Trophoblast cell (in vitro differentiated cells and primary cell): ENCODE results near the gene SLC2A4RG.

Experiments
- DNase-seq, 2 donors: peaks; one replicate each; pipeline ENCODE4 v3.0.0-alpha.2; 2016
- H2AFZ ChIP-seq: 2 replicates; pipeline ENCODE4 v1.6.1; 2013; ENCODE audit warnings: low read length, moderate library complexity, mild to moderate bottlenecking; ENCODE audit not compliant: insufficient read depth, poor library complexity
- H2AK5ac ChIP-seq: 2 replicates; pipeline ENCODE4 v1.6.1; 2013; ENCODE audit warnings: mild to moderate bottlenecking, low read length
- H2BK120ac ChIP-seq: 2 replicates; pipeline ENCODE4 v1.6.1; 2013; ENCODE audit warnings: low read length, mild to moderate bottlenecking, moderate library complexity; ENCODE audit not compliant: insufficient read depth, poor library complexity
- H2BK12ac ChIP-seq: 2 replicates; pipeline ENCODE4 v1.6.1; 2013; ENCODE audit warnings: mild to moderate bottlenecking, low read length, moderate library complexity
- H2BK5ac ChIP-seq: 2 replicates; pipeline ENCODE4 v1.6.1; 2013; ENCODE audit warnings: low read length, low read depth, moderate library complexity, mild to moderate bottlenecking; ENCODE audit not compliant: poor library complexity
- H3K14ac ChIP-seq: 2 replicates; pipeline ENCODE4 v1.6.1; 2013; ENCODE audit warnings: mild to moderate bottlenecking, low read length
- H3K18ac ChIP-seq: 2 replicates; pipeline ENCODE4 v1.6.1; 2013; ENCODE audit warnings: mild to moderate bottlenecking, low read length
- H3K23ac ChIP-seq: 2 replicates; pipeline ENCODE4 v1.6.1; 2013; ENCODE audit warnings: low read length
- H3K27ac ChIP-seq: 2 replicates; pipeline ENCODE4 v1.5.1; 2013; ENCODE audit warnings: low read depth, mild to moderate bottlenecking, inconsistent platforms, low read length, moderate library complexity
- H3K27me3 ChIP-seq: 2 replicates; pipeline ENCODE4 v1.6.1; 2013; ENCODE audit warnings: inconsistent platforms, mild to moderate bottlenecking, low read length, moderate library complexity; ENCODE audit not compliant: insufficient read depth
- H3K36me3 ChIP-seq, 2 experiments: 1 replicate in 1 of 2; 2 replicates in 1 of 2; pipeline ENCODE4 v1.6.1; 2013; ENCODE audit warnings: low read length in 2 of 2, mild to moderate bottlenecking in 2 of 2, moderate library complexity in 1 of 2; ENCODE audit not compliant: insufficient read depth in 2 of 2, control insufficient read depth in 1 of 2
- H3K4ac ChIP-seq: 2 replicates; pipeline ENCODE4 v1.6.1; 2013; ENCODE audit warnings: low read depth, mild to moderate bottlenecking, low read length, moderate library complexity
- H3K4me1 ChIP-seq, 2 experiments: 1 replicate in 1 of 2; 2 replicates in 1 of 2; pipeline ENCODE4 v1.6.1; 2013; ENCODE audit warnings: low read length in 2 of 2, mild to moderate bottlenecking in 2 of 2, moderate library complexity in 1 of 2; ENCODE audit not compliant: insufficient read depth in 2 of 2, control insufficient read depth in 1 of 2
- H3K4me2 ChIP-seq: 2 replicates; pipeline ENCODE4 v1.6.1; 2013; ENCODE audit warnings: inconsistent platforms, mild to moderate bottlenecking, low read length, moderate library complexity
- H3K4me3 ChIP-seq: 2 replicates; pipeline ENCODE4 v1.5.1; 2013; ENCODE audit warnings: mild to moderate bottlenecking, low read depth, low read length, inconsistent platforms
- H3K79me1 ChIP-seq: one replicate; pipeline ENCODE4 v1.6.1; 2013; ENCODE audit warnings: low read length
- H3K79me2 ChIP-seq: 2 replicates; pipeline ENCODE4 v1.6.1; 2013; ENCODE audit warnings: low read length, mild to moderate bottlenecking; ENCODE audit not compliant: control insufficient read depth, insufficient read depth, poor library complexity
- H3K9ac ChIP-seq: 2 replicates; pipeline ENCODE4 v1.6.1; 2013; ENCODE audit warnings: mild to moderate bottlenecking, low read length
- H3K9me3 ChIP-seq: 2 replicates; pipeline ENCODE4 v1.6.1; 2013; ENCODE audit warnings: low read depth, mild to moderate bottlenecking, control low read depth, inconsistent platforms, low read length; ENCODE audit not compliant: insufficient read depth
- H4K12ac ChIP-seq: 2 replicates; pipeline ENCODE4 v1.6.1; 2013; ENCODE audit warnings: low read depth, mild to moderate bottlenecking, low read length, moderate library complexity
- H4K8ac ChIP-seq: 2 replicates; pipeline ENCODE4 v1.6.1; 2013; ENCODE audit warnings: low read depth, mild to moderate bottlenecking, low read length, moderate library complexity
- H4K91ac ChIP-seq: one replicate; pipeline ENCODE4 v1.6.1; 2013; ENCODE audit warnings: low read depth, mild to moderate bottlenecking, low read length, moderate library complexity
- WGBS: extraction: QIAGEN DNeasy Blood & Tissue Kit; methylation state at CpG from one replicate; pipeline ENCODE4 v1.1.7; 2013; ENCODE audit warnings: missing lambda C conversion rate; ENCODE audit not compliant: insufficient read length, insufficient coverage; ENCODE audit errors: extremely low coverage; 5-methylcytosine and 5-hydroxymethylcytosine counted together

The SLC2A4RG gene

DNA sequence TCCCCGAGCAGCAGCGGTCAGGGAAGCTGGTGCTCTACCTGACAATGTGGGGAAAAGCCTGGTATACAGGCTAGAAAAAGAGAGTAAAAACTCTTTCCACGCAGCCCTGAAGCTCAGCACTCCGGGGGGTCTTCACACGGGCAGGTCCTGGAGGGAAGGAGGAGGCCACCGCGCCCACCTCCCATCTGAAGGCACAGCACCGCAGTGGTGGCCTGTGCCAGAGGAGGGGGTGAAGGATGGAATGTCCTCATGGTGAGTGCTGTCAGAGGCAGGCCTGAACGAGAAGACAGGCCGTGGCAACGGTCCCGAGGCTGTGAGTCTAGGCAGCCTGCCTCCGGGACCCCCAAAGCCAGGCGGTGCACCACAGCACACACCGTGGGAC, 5.8 kb downstream of the SLC2A4RG start:
- Histone ChIP-seq H2AFZ (no peak overlapping the region), H2BK12ac (no peak overlapping the region), H2BK5ac (no peak overlapping the region), H3K36me3 (peaks cover 34 to 43% of the 10 kb centered on the region in 2 experiments), H3K4me3 (no peak overlapping the region), H3K4me1 (peaks cover 8 to 10% of the 10 kb centered on the region in 2 experiments), H2AK5ac (no peak overlapping the region), H3K9ac (no peak overlapping the region), H3K4ac (no peak overlapping the region), H3K23ac (no peak overlapping the region), H3K27ac (no peak overlapping the region), H4K91ac (no peak overlapping the region), H2BK120ac (no peak overlapping the region), H3K18ac (no peak overlapping the region), H3K79me1 (peaks cover 10% of the 10 kb centered on the region), H3K4me2 (no peak overlapping the region), H3K27me3 (no peaks in the 10 kb centered on the region), H3K14ac (no peak overlapping the region), H3K9me3 (no peaks in the 10 kb centered on the region), H4K8ac (no peak overlapping the region), H3K79me2 (peaks cover 5% of the 10 kb centered on the region), H4K12ac (no peak overlapping the region)
- no CpG with 5 or more reads among the region's 15 CpGs for WGBS
- DNase-seq = no peak

- Histone ChIP-seq H2BK5ac (no peak overlapping the region), H2AK5ac (no peak overlapping the region), H3K27me3 (no peaks in the 10 kb centered on the region), H3K9ac (no peak overlapping the region), H2BK120ac (no peak overlapping the region), H3K36me3 (peaks cover 34 to 43% of the 10 kb centered on the region in 2 experiments), H3K14ac (no peak overlapping the region), H4K91ac (no peak overlapping the region), H3K4me1 (peaks cover 5 to 7% of the 10 kb centered on the region in 2 experiments), H3K4me3 (no peak overlapping the region), H3K79me1 (peaks cover 4% of the 10 kb centered on the region), H3K23ac (no peak overlapping the region), H3K27ac (no peak overlapping the region), H4K8ac (no peak overlapping the region), H2BK12ac (no peak overlapping the region), H4K12ac (no peak overlapping the region), H3K9me3 (no peaks in the 10 kb centered on the region), H3K18ac (no peak overlapping the region), H3K79me2 (peaks cover 2% of the 10 kb centered on the region), H3K4ac (no peak overlapping the region), H3K4me2 (no peak overlapping the region), H2AFZ (no peak overlapping the region)
- DNase-seq = no peak
- no CpG with 5 or more reads among the region's 26 CpGs for WGBS
Measured at GRCh38 chr20:63745961-63746731, 6.6 kb downstream of the SLC2A4RG start.

- H2BK120ac ChIP-seq = no peak overlapping the region
- no peaks in the 10 kb centered on the region for H3K9me3 ChIP-seq
- no CpG with 5 or more reads among the region's 47 CpGs for WGBS
- no peak overlapping the region for H2BK5ac ChIP-seq
- no peak overlapping the region for H3K4ac ChIP-seq
- H2AFZ ChIP-seq = no peak overlapping the region
- no peak overlapping the region for H3K27ac ChIP-seq
- no peak overlapping the region for H3K4me2 ChIP-seq
- no peak overlapping the region for H4K12ac ChIP-seq
- H3K18ac ChIP-seq = no peak overlapping the region
- no peak overlapping the region for H3K14ac ChIP-seq
- H2AK5ac ChIP-seq = no peak overlapping the region
- no peak overlapping the region for H3K9ac ChIP-seq
- H4K8ac ChIP-seq = no peak overlapping the region
- peaks cover 0 to under 1% of the 10 kb centered on the region in 2 experiments for H3K4me1 ChIP-seq
- H2BK12ac ChIP-seq = no peak overlapping the region
- H3K23ac ChIP-seq = no peak overlapping the region
- no peaks in the 10 kb centered on the region for H3K79me2 ChIP-seq
- no peak overlapping the region for H3K4me3 ChIP-seq
- peaks cover 28 to 36% of the 10 kb centered on the region in 2 experiments for H3K36me3 ChIP-seq
- H3K27me3 ChIP-seq = no peaks in the 10 kb centered on the region
- H4K91ac ChIP-seq = no peak overlapping the region
- no peaks in the 10 kb centered on the region for H3K79me1 ChIP-seq
- DNase-seq = no peak
Measured at GRCh38 chr20:63746751-63747315, 7.3 kb downstream of the SLC2A4RG start.

DNA sequence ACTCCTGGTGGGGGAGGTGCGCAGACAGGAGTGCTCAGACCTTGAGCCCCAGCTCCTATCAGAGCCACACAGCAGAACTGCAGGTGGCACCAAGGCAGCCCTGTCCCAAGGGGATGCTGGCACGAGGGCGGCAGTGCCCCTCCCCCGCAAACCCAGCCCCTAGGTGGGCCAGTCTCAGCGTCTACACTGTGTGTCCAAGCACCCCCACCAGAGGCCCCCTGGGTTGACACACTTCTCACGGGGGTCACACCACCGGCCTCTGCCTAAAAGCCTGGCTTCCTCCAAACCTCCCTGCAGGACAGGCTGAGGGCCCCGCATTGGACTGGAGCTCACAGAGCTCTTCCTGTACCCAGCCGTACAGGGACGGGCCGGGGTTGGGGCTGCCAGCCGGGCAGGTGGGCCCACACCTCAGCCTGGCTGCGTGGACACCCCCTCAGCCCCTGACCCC, 8.1 kb downstream of the SLC2A4RG start:
- Histone ChIP-seq H3K4me3 (no peak overlapping the region), H2BK12ac (no peak overlapping the region), H3K79me1 (no peaks in the 10 kb centered on the region), H2AFZ (no peak overlapping the region), H3K27ac (no peak overlapping the region), H4K91ac (no peak overlapping the region), H2BK5ac (no peak overlapping the region), H3K9ac (no peak overlapping the region), H3K9me3 (peaks cover 3% of the 10 kb centered on the region), H3K14ac (no peak overlapping the region), H3K36me3 (peaks cover 24 to 32% of the 10 kb centered on the region in 2 experiments), H3K4ac (no peak overlapping the region), H2BK120ac (no peak overlapping the region), H3K23ac (no peak overlapping the region), H3K18ac (no peak overlapping the region), H3K27me3 (no peaks in the 10 kb centered on the region), H4K8ac (no peak overlapping the region), H4K12ac (no peak overlapping the region), H3K79me2 (no peaks in the 10 kb centered on the region), H3K4me2 (no peak overlapping the region), H3K4me1 (no peaks in the 10 kb centered on the region), H2AK5ac (no peak overlapping the region)
- no CpG with 5 or more reads among the region's 13 CpGs for WGBS
- DNase-seq = no peak
